Adrenal gland (tissue), 12 donors: ENCODE measurements around the gene CSNK1G3. TPM values are rescaled to one million over a fixed set of nuclear protein-coding genes. Genes with fewer than 3 reads are reported as not detected.

Source experiments
- DNase-seq, 7 donors: peaks; one replicate each; pipeline ENCODE4 v3.0.0-alpha.2; 2019 to 2020
- H3K27ac ChIP-seq, 5 donors: fragments of 200-600 bp; sonication (generic) in 4 of 5; 1 replicate in 3 of 5; 2 replicates in 2 of 5; pipeline versions ENCODE4 v1.5.1 to v1.8.0; 2016 to 2020; ENCODE audit warnings: mild to moderate bottlenecking in 1 of 5
- H3K27me3 ChIP-seq: fragments of 200-600 bp; 2 replicates; pipeline ENCODE4 v1.8.0; 2021
- H3K36me3 ChIP-seq, 2 donors: fragments of 200-600 bp; replicated peaks in 1 of 2; 1 replicate in 1 of 2; 2 replicates in 1 of 2; pipeline versions ENCODE4 v1.5.1 to v1.8.0; 2018 to 2022
- H3K4me1 ChIP-seq, 2 donors: fragments of 200-600 bp; replicated peaks in 1 of 2; 1 replicate in 1 of 2; 2 replicates in 1 of 2; pipeline versions ENCODE4 v1.5.1 to v1.8.0; 2018 to 2021
- H3K4me3 ChIP-seq, 4 donors: fragments of 200-600 bp; sonication (generic) in 3 of 4; one replicate each; pipeline ENCODE4 v1.5.1; 2016 to 2018
- H3K9me3 ChIP-seq, 3 donors: fragments of 200-600 bp; sonication (generic) in 1 of 3; replicated peaks in 1 of 3; 1 replicate in 2 of 3; 2 replicates in 1 of 3; pipeline versions ENCODE4 v1.5.1 to v1.8.0; 2016 to 2021
- POLR2A ChIP-seq, 2 donors: fragments of 450-650 bp; IDR thresholded peaks; one replicate each; pipeline ENCODE4 v1.6.1; 2017; ENCODE audit warnings: antibody characterized with exemption in 2 of 2, mild to moderate bottlenecking in 2 of 2, moderate library complexity in 1 of 2
- WGBS, 4 donors: extraction: QIAGEN DNeasy Blood & Tissue Kit in 2 of 4; methylation state at CpG; one replicate each; pipeline versions ENCODE4 v1.1.5 to v1.1.7; 2013 to 2017; 5-methylcytosine and 5-hydroxymethylcytosine counted together
- intact Hi-C, 2 donors: fragments of 100-400 bp; cut with DNase I; formaldehyde crosslinking; loops; one replicate each; pipeline versions ENCODE4 v1.14.1 to v1.15.0; 2022 to 2023
- polyA plus RNA-seq, 3 donors: library from polyadenylated mRNA; stranded (reverse); fragments of 200-250 nt in 2 of 3; fragments of 350-450 nt in 1 of 3; fragmentation: Illumina TruSeq in 1 of 3; extraction: RNeasy Lipid Tissue Mini Kit (QIAGEN cat#74804) in 1 of 3; gene quantifications; one replicate each; pipeline ENCODE4 v1.2.3, GENCODE V29; 2013 to 2014
- total RNA-seq, 9 donors: library from RNA; depleted of rRNA in 4 of 9; stranded (reverse); fragments of >200 nt in 4 of 9; fragments of 120-200 nt in 1 of 9; fragmentation: NEBNext Ultra II Directional in 1 of 9; extraction: Animal tissue kit (Norgen Biotek cat#: 25700) in 1 of 9; gene quantifications; one replicate each; pipeline versions ENCODE4 v1.1.0 to v1.2.4, GENCODE V29; 2013 to 2023
- TF ChIP-seq, protein P1 (sequence below), 6 experiments: fragments of 450-650 bp in 4 of 6; fragments of 200-600 bp in 2 of 6; sonication (generic) in 1 of 6; IDR thresholded peaks; 1 replicate in 5 of 6; 2 replicates in 1 of 6; pipeline versions ENCODE4 v1.5.1 to v1.8.0; 2016 to 2021; ENCODE audit warnings: antibody characterized with exemption in 6 of 6, mild to moderate bottlenecking in 2 of 6, moderate library complexity in 1 of 6
- donor health status: healthy with polysubstance abuse.
- donor health status: Bipolar disorder and iron deficiency.
- donor health status: DM: yes; HTN: yes; CAD: no.
- donor health status: DM: no; HTN: no; CAD: no.
- donor health status: DM: no; HTN: no; CAD: no.
- donor health status: DM: yes; HTN: yes; CAD: no.

Gene CSNK1G3
- total and polyA plus RNA-seq, 12 donors, result 7.3 to 36.2 (median 28.9) TPM

DNA sequence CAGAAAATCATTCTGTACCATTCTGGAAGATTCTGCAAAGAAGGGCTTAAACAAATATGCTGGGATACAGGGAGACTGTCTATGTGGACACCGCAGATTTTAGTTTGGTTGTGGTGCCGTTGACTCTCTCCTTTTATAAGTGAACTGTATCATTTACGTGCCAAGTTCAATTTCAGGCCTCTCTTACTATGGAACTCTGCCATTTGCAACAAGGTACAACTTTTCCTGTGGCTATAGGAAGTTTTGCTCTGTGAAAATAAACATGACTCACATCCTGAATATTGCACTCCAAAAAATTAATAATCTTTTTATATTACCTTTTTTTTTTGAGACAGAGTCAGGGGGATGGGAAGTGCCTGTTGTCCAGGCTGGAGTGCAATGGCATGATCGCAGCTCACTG, 29.7 kb upstream of the CSNK1G3 start:
- TF ChIP-seq, protein P1, sequence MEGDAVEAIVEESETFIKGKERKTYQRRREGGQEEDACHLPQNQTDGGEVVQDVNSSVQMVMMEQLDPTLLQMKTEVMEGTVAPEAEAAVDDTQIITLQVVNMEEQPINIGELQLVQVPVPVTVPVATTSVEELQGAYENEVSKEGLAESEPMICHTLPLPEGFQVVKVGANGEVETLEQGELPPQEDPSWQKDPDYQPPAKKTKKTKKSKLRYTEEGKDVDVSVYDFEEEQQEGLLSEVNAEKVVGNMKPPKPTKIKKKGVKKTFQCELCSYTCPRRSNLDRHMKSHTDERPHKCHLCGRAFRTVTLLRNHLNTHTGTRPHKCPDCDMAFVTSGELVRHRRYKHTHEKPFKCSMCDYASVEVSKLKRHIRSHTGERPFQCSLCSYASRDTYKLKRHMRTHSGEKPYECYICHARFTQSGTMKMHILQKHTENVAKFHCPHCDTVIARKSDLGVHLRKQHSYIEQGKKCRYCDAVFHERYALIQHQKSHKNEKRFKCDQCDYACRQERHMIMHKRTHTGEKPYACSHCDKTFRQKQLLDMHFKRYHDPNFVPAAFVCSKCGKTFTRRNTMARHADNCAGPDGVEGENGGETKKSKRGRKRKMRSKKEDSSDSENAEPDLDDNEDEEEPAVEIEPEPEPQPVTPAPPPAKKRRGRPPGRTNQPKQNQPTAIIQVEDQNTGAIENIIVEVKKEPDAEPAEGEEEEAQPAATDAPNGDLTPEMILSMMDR (IDR thresholded peaks at IDR 0.05), result no peak
- no peak for TF ChIP-seq POLR2A (IDR thresholded peaks at IDR 0.05)
- Histone ChIP-seq H3K27ac (no peak overlapping the region), H3K4me3 (no peak overlapping the region), H3K36me3 (no peaks in the 10 kb centered on the region), H3K27me3 (no peaks in the 10 kb centered on the region), H3K9me3 (no peaks in the 10 kb centered on the region), H3K4me1 (no peaks in the 10 kb centered on the region)
- 77 to 90% (median 83%) methylated on average over 4 of the region's 4 CpGs for WGBS, 4 donors
- DNase-seq, result no peak
- intact Hi-C loops, result no loop called here

- no peak overlapping the region for H3K27ac ChIP-seq
- no peaks in the 10 kb centered on the region for H3K4me1 ChIP-seq
- no peak for DNase-seq
- intact Hi-C loops, result no loop called here
- no peaks in the 10 kb centered on the region for H3K27me3 ChIP-seq
- no peaks in the 10 kb centered on the region for H3K9me3 ChIP-seq
- TF ChIP-seq POLR2A (IDR thresholded peaks at IDR 0.05), result no peak
- TF ChIP-seq, protein P1 (IDR thresholded peaks at IDR 0.05), result no peak
- H3K36me3 ChIP-seq, result no peaks in the 10 kb centered on the region
- H3K4me3 ChIP-seq, result no peak overlapping the region
Observed at GRCh38 chr5:123483446-123484077, 28.4 kb upstream of the CSNK1G3 start.

GRCh38 chr5:123485275-123485674, 26.7 kb upstream of the CSNK1G3 start:
- no peaks in the 10 kb centered on the region for H3K4me1 ChIP-seq
- no peaks in the 10 kb centered on the region for H3K27me3 ChIP-seq
- no peaks in the 10 kb centered on the region for H3K9me3 ChIP-seq
- H3K36me3 ChIP-seq, result no peaks in the 10 kb centered on the region
- H3K4me3 ChIP-seq, result no peak overlapping the region
- no peak for DNase-seq
- intact Hi-C loops, result no loop called here
- TF ChIP-seq, protein P1 (IDR thresholded peaks at IDR 0.05), result no peak
- TF ChIP-seq POLR2A (IDR thresholded peaks at IDR 0.05), result no peak
- WGBS, 4 donors, result 86 to 93% (median 89%) methylated on average over 2 of the region's 2 CpGs
- H3K27ac ChIP-seq, result no peak overlapping the region

- Histone ChIP-seq H3K4me1 (no peaks in the 10 kb centered on the region), H3K9me3 (no peaks in the 10 kb centered on the region), H3K27ac (no peak overlapping the region), H3K27me3 (no peaks in the 10 kb centered on the region), H3K4me3 (no peak overlapping the region), H3K36me3 (no peaks in the 10 kb centered on the region)
- TF ChIP-seq, protein P1 (IDR thresholded peaks at IDR 0.05), result no peak
- no peak for TF ChIP-seq POLR2A (IDR thresholded peaks at IDR 0.05)
- intact Hi-C loops, result no loop called here
- whole genome bisulfite sequencing, 4 donors, result 54 to 66% (median 64%) methylated on average over 7 of the region's 7 CpGs
- DNase-seq, result no peak
Observed at GRCh38 chr5:123486951-123487655, 24.9 kb upstream of the CSNK1G3 start.
